Stimulated activated CD8-positive, alpha-beta memory T cell treated with anti-CD3 and anti-CD28 coated beads, Interleukin-4, amount 100 ng/mL, for 1 hour (primary cell): ENCODE measurements around the gene GH2.
"Not testable (repeated sequence)": the region's sequence is repeated elsewhere in the genome, so short reads cannot be mapped to it uniquely, and the experiment has no call there.

ENCODE experiments used
- DNase-seq, 2 donors: peaks; one replicate each; pipeline ENCODE4 v3.0.0-alpha.2; 2020; ENCODE audit warnings: low read depth in 2 of 2, low spot score in 1 of 2

GH2 gene

DNA sequence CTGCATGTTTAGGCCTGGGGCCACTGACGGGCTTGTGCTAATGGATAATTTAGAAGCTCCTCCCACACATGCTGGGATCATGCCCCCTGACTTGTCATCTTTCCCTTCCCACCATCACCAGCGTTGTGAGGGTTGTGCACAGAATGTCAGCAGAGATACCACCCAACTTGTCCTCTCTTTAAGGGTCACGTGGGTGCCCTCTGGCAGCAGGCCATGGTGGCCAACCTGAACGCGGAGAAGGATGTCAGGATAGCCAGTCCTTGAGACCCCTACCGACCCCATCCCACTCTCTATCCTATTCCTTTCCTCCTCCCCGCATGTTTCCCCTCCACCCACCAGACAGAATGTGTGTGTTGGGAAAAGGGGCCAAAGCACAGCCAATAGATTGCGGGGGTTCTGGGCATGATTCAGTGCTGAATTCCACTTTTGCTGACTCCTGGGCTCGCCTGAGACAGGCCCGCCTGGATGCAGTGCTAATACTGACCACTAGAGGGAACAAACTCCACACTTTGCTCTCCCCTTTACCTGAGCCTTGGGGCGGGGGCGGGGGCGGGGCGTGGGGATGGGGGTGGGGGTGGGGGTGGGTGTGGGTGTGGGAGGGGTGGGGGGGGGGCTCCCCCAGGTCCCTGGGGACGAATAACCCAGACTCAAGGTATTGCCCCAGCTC lies at the start of gene GH2:
Gene GH2 (minus strand): TSS at position 10 of the 667 bp plus-strand sequence. CDS start 143 bp downstream, outside the sequence.
- peak; percentile 28 to 37 for DNase-seq

DNA sequence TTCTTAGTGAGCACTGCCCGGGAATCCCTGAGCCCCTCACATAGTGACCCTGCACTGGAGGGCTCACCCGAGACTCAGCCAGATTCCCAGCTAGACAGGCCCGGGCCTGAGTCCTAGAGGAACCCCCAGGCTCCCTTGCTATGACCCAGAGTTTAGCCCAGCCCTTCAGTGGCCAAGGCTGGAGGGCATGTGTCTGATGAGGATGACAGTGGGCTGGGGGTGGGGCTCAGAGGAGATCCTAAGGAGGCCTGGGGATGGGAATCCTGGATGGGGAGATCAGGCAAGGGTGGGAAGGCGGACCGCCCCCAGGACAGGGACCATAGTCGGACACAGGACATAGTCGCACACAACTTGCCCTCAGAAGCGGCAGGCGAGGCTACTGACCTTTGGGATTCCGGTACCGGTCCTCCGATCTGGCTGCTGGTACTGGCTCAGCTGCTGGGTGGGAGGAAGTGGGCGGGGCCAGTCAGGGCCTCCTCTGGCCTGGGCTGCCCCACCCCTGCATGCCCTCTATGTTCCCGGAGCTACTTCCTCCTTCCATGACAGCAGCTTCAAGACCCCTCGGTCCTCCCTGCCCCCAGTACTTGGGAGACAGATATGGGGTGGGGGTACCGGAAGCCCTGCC lies 49.3 kb upstream of the GH2 start:
- no peak for DNase-seq

GRCh38 chr17:63929860-63930766 lies 48.4 kb upstream of the GH2 start:
- no peak for DNase-seq

GRCh38 chr17:63928966-63929695 lies 47.4 kb upstream of the GH2 start:
- no peak for DNase-seq

- DNase-seq: no peak
These were observed 46.5 kb upstream of the GH2 start for GRCh38 chr17:63928172-63928666.

GRCh38 chr17:63927464-63928171 lies 45.9 kb upstream of the GH2 start:
- no peak for DNase-seq

DNA sequence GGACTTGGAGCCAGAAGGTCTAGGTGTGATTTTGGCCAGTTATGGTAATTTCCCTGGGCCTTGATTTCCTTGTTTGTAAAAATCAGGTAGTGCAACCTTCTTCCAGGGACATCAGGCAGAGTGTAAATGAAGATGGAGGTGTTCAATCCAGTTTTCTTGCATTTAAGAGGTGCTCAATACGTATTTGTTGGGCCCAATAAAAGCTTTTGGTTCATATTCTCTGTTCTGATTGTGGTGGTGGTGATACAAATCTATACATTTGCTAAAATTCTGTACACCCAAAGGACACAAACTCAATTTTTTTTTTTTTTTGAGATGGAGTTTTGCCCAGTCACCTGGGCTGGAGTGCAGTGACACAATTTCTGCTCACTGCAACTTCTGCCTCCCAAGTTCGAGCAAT lies 44.4 kb upstream of the GH2 start:
- DNase-seq: no peak

GRCh38 chr17:63925615-63926014 lies 43.9 kb upstream of the GH2 start:
- no peak for DNase-seq

DNA sequence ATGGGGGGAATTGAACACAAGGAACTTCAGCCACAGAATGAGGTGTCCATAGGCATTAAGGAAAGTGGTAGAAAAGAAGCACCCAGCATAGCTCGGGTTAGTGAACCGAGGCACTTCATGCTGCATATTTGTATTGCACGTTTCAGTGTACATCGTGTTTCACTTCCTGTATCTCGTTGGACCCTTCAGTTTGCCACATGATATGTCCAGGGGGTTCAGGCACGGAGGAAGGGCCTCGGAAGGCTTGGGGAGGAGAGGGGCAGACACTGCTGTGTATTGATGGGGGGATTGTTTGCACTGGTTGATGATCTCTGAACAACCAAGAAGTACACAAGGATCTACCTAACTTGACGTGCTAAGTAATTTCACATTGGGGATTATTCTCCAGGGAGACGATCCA lies 40.7 kb upstream of the GH2 start:
- DNase-seq: not testable (repeated sequence)

GRCh38 chr17:63920779-63921178 lies 39.0 kb upstream of the GH2 start:
- not testable (repeated sequence) for DNase-seq

GRCh38 chr17:63920050-63920449 lies 38.3 kb upstream of the GH2 start:
- DNase-seq: not testable (repeated sequence)

DNA sequence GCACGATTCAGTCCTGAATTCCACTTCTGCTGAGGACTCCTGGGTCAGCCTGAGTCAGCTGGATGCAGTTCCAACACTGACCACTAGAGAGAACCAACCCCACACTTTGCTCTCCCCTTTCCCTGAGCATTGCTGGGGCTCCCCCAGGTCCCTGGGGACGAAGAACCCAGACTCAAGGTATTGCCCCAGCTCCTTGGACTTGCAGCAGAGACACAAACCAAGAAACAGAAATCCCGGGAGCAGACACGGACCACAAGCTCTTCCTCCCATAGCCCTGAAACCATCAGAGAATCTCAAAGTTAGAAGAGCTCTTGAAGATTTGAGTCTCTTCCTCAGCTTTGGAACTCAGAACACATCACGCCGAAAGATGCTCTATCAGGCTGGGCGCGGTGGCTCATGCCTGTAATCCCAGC lies 37.6 kb upstream of the GH2 start:
- DNase-seq: peak; percentile 28 to 60

DNA sequence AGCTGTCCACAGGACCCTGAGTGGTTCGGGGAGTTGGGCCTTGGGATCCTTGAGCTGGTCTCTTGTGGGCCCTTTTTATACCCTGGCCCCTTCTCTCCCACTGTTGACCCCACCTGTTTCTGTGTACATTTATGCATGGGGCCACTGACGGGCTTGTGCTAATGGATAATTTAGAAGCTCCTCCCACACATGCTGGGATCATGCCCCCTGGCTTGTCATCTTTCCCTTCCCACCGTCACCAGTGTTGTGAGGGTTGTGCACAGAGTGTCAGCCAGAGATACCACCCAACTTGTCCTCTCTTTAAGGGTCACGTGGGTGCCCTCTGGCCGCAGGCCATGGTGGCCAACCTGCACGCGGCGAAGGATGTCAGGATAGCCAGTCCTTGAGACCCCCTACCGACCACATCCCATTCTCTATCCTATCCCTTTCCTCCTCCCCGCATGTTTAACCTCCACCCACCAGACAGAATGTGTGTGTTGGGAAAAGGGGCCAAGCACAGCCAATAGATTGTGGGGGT lies 37.1 kb upstream of the GH2 start, which contains the start of gene GH1:
Gene GH1 (minus strand): TSS at position 51 of the 517 bp plus-strand sequence. CDS start 63 bp downstream, outside the sequence.
- not testable (repeated sequence) for DNase-seq

GRCh38 chr17:63918305-63918704 lies 36.6 kb upstream of the GH2 start:
- DNase-seq: no peak

GRCh38 chr17:63917646-63918045 lies 35.9 kb upstream of the GH2 start:
- no peak for DNase-seq

GRCh38 chr17:63917206-63917605 lies 35.5 kb upstream of the GH2 start:
- DNase-seq: not testable (repeated sequence)

GRCh38 chr17:63916566-63917185 lies 34.9 kb upstream of the GH2 start:
- no peak for DNase-seq

- not testable (repeated sequence) for DNase-seq
These were observed 34.0 kb upstream of the GH2 start for GRCh38 chr17:63915753-63916152.

- DNase-seq: no peak
These were observed 32.7 kb upstream of the GH2 start for GRCh38 chr17:63914471-63914870.
